ENCODE results near the gene TOR1B.

GRCh38 chr9:129781981-129782380 lies 21.0 kb upstream of the TOR1B start:
- TF ChIP-seq CTCF (IDR thresholded peaks at IDR 0.05): no peak
- no peak for TF ChIP-seq POLR2A (IDR thresholded peaks at IDR 0.05)

Data from gastroesophageal sphincter (tissue), 3 donors.